ENCODE data around the gene LDLRAD3.

Gene LDLRAD3

GRCh38 chr11:36243641-36244040, 299.8 kb downstream of the LDLRAD3 start:
- Histone ChIP-seq H3K36me3 (ENCODE audit: control insufficient read depth, insufficient read depth, low read length) (no peaks in the 10 kb centered on the region), H3K4me1 (ENCODE audit: control insufficient read depth, insufficient read depth, low read length) (no peaks in the 10 kb centered on the region), H3K27me3 (ENCODE audit: control insufficient read depth, insufficient read depth, low read length) (no peaks in the 10 kb centered on the region), H3K27ac (ENCODE audit: low read depth, low read length) (no peak overlapping the region), H3K4me3 (ENCODE audit: low read depth, low read length) (no peak overlapping the region), H3K9ac (ENCODE audit: low read depth, low read length) (no peak overlapping the region), H3K9me3 (ENCODE audit: control insufficient read depth, insufficient read depth, low read length) (no peaks in the 10 kb centered on the region)

DNA sequence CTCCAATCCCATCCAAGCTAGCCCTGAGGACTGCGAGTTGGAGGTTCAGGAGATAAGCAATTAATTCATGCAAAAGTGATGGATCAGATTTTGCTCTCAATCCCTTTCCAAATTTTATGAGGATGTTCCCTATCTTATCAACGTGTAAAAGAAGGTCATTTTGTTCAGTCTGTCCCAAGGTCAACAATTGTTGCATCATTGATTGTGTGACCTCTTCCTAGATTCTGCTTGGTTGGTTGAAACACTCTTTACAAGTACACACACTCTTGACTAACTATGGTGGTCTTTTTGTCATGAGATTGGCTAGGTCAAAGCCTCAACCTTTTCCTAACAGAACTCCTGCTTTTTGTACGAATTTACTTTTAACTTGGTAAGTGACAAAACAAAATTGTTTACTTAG, 303.6 kb downstream of the LDLRAD3 start:
- H3K9me3 ChIP-seq (ENCODE audit: control insufficient read depth, insufficient read depth, low read length): no peaks in the 10 kb centered on the region

GRCh38 chr11:36248436-36248835, 304.6 kb downstream of the LDLRAD3 start:
- Histone ChIP-seq H3K4me3 (ENCODE audit: low read depth, low read length) (no peak overlapping the region), H3K36me3 (ENCODE audit: control insufficient read depth, insufficient read depth, low read length) (no peaks in the 10 kb centered on the region), H3K9me3 (ENCODE audit: control insufficient read depth, insufficient read depth, low read length) (no peaks in the 10 kb centered on the region), H3K9ac (ENCODE audit: low read depth, low read length) (no peak overlapping the region), H3K4me1 (ENCODE audit: control insufficient read depth, insufficient read depth, low read length) (no peaks in the 10 kb centered on the region), H3K27ac (ENCODE audit: low read depth, low read length) (no peak overlapping the region), H3K27me3 (ENCODE audit: control insufficient read depth, insufficient read depth, low read length) (no peaks in the 10 kb centered on the region)

More for the DNA sequence above, 303.6 kb downstream of the LDLRAD3 start:
- Histone ChIP-seq H3K4me1 (ENCODE audit: control insufficient read depth, insufficient read depth, low read length) (no peaks in the 10 kb centered on the region), H3K9ac (ENCODE audit: low read depth, low read length) (no peak overlapping the region), H3K27ac (ENCODE audit: low read depth, low read length) (no peak overlapping the region), H3K27me3 (ENCODE audit: control insufficient read depth, insufficient read depth, low read length) (no peaks in the 10 kb centered on the region), H3K4me3 (ENCODE audit: low read depth, low read length) (no peak overlapping the region), H3K36me3 (ENCODE audit: control insufficient read depth, insufficient read depth, low read length) (no peaks in the 10 kb centered on the region)

- H3K27me3 ChIP-seq (ENCODE audit: control insufficient read depth, insufficient read depth, low read length): no peaks in the 10 kb centered on the region
- H3K4me1 ChIP-seq (ENCODE audit: control insufficient read depth, insufficient read depth, low read length): no peaks in the 10 kb centered on the region
- H3K36me3 ChIP-seq (ENCODE audit: control insufficient read depth, insufficient read depth, low read length): no peaks in the 10 kb centered on the region
- H3K27ac ChIP-seq (ENCODE audit: low read depth, low read length): no peak overlapping the region
- no peaks in the 10 kb centered on the region for H3K9me3 ChIP-seq (ENCODE audit: control insufficient read depth, insufficient read depth, low read length)
- H3K4me3 ChIP-seq (ENCODE audit: low read depth, low read length): no peak overlapping the region
- H3K9ac ChIP-seq (ENCODE audit: low read depth, low read length): no peak overlapping the region
Measured at GRCh38 chr11:36249246-36249645, 305.4 kb downstream of the LDLRAD3 start.

DNA sequence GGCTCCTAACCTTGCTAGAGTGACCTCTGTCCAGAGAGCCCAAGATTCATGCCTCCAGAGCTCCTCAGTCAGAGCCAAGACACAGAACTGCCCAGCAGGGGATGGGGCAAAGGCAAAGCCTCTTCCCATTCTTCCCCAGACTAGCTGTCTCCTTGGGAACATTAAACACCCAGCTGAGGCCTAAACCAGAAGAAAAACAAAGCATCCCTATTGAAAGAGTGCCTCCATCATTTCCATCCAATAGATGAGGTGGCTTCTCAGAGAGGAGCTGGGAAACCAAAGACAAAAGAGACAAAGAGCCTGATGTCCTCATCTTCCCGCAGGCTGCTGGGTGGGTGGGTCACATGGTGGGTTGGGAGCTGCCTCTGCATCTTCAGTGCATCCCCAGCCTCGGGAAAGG, 308.0 kb downstream of the LDLRAD3 start:
- no peak overlapping the region for H3K27ac ChIP-seq (ENCODE audit: low read depth, low read length)
- H3K36me3 ChIP-seq (ENCODE audit: control insufficient read depth, insufficient read depth, low read length): no peaks in the 10 kb centered on the region
- no peak overlapping the region for H3K9ac ChIP-seq (ENCODE audit: low read depth, low read length)

GRCh38 chr11:36253238-36253637, 309.4 kb downstream of the LDLRAD3 start:
- Histone ChIP-seq H3K9me3 (ENCODE audit: control insufficient read depth, insufficient read depth, low read length) (no peaks in the 10 kb centered on the region), H3K4me1 (ENCODE audit: control insufficient read depth, insufficient read depth, low read length) (no peaks in the 10 kb centered on the region), H3K9ac (ENCODE audit: low read depth, low read length) (no peak overlapping the region), H3K27ac (ENCODE audit: low read depth, low read length) (no peak overlapping the region), H3K27me3 (ENCODE audit: control insufficient read depth, insufficient read depth, low read length) (no peaks in the 10 kb centered on the region), H3K4me3 (ENCODE audit: low read depth, low read length) (no peak overlapping the region), H3K36me3 (ENCODE audit: control insufficient read depth, insufficient read depth, low read length) (no peaks in the 10 kb centered on the region)

More for the DNA sequence above, 308.0 kb downstream of the LDLRAD3 start:
- Histone ChIP-seq H3K9me3 (ENCODE audit: control insufficient read depth, insufficient read depth, low read length) (no peaks in the 10 kb centered on the region), H3K4me3 (ENCODE audit: low read depth, low read length) (no peak overlapping the region), H3K27me3 (ENCODE audit: control insufficient read depth, insufficient read depth, low read length) (no peaks in the 10 kb centered on the region), H3K4me1 (ENCODE audit: control insufficient read depth, insufficient read depth, low read length) (no peaks in the 10 kb centered on the region)

- Histone ChIP-seq H3K9ac (ENCODE audit: low read depth, low read length) (no peak overlapping the region), H3K4me3 (ENCODE audit: low read depth, low read length) (no peak overlapping the region), H3K27me3 (ENCODE audit: control insufficient read depth, insufficient read depth, low read length) (peaks cover 3% of the 10 kb centered on the region; the same call in 1 of the 2 replicates), H3K9me3 (ENCODE audit: control insufficient read depth, insufficient read depth, low read length) (no peaks in the 10 kb centered on the region), H3K27ac (ENCODE audit: low read depth, low read length) (no peak overlapping the region), H3K36me3 (ENCODE audit: control insufficient read depth, insufficient read depth, low read length) (no peaks in the 10 kb centered on the region), H3K4me1 (ENCODE audit: control insufficient read depth, insufficient read depth, low read length) (no peaks in the 10 kb centered on the region)
Measured at GRCh38 chr11:36254713-36255112, 310.9 kb downstream of the LDLRAD3 start.

DNA sequence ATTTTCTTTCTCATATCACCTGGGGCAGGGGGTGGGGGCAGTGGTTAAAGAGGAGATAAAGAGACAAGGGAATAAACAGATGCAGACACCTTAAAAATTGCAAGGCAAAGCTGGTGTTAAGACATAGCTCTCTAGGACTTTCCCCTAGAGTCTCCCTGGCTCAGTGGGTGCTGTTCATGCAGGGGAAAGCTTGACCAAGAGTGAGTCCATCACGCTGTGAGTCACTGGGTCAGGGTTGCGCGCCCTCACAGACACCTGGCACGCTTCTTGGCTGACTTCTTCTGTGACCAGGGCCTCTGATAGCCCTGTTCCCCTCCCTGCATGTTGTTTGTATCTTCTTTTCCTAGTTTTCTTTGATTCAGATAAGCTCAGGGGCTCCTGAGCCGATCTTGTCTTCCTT, 313.5 kb downstream of the LDLRAD3 start:
- Histone ChIP-seq H3K9me3 (ENCODE audit: control insufficient read depth, insufficient read depth, low read length) (no peaks in the 10 kb centered on the region), H3K9ac (ENCODE audit: low read depth, low read length) (no peak overlapping the region), H3K4me1 (ENCODE audit: control insufficient read depth, insufficient read depth, low read length) (no peaks in the 10 kb centered on the region), H3K27ac (ENCODE audit: low read depth, low read length) (no peak overlapping the region), H3K4me3 (ENCODE audit: low read depth, low read length) (no peak overlapping the region), H3K36me3 (ENCODE audit: control insufficient read depth, insufficient read depth, low read length) (no peaks in the 10 kb centered on the region), H3K27me3 (ENCODE audit: control insufficient read depth, insufficient read depth, low read length) (peaks cover 3% of the 10 kb centered on the region; the same call in 1 of the 2 replicates)

GRCh38 chr11:36258730-36259360, 315.0 kb downstream of the LDLRAD3 start:
- Histone ChIP-seq H3K27me3 (ENCODE audit: control insufficient read depth, insufficient read depth, low read length) (peaks cover 3% of the 10 kb centered on the region; the same call in 1 of the 2 replicates), H3K4me1 (ENCODE audit: control insufficient read depth, insufficient read depth, low read length) (no peaks in the 10 kb centered on the region), H3K27ac (ENCODE audit: low read depth, low read length) (no peak overlapping the region), H3K4me3 (ENCODE audit: low read depth, low read length) (no peak overlapping the region), H3K36me3 (ENCODE audit: control insufficient read depth, insufficient read depth, low read length) (no peaks in the 10 kb centered on the region), H3K9ac (ENCODE audit: low read depth, low read length) (no peak overlapping the region), H3K9me3 (ENCODE audit: control insufficient read depth, insufficient read depth, low read length) (no peaks in the 10 kb centered on the region)

DNA sequence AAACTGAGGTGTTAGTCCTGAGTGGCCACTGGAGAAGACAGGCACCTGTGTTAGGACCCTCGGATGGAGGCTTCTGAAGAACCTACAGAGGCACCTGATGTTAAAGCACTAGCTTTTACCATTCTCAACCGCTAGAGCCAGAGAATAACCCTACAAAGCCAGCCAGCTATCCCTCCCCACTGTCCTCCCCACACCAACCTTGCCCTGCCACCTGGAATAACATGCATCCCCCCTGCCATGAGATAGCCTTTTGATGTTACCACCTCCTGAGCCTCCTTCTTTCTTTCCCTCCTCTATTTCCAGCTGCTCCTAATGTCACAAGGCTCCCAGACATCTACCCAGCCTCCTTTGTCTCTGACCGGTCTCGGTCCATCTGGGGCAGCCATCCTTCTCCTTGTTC, 317.2 kb downstream of the LDLRAD3 start:
- Histone ChIP-seq H3K4me1 (ENCODE audit: control insufficient read depth, insufficient read depth, low read length) (no peaks in the 10 kb centered on the region), H3K9ac (ENCODE audit: low read depth, low read length) (no peak overlapping the region), H3K27ac (ENCODE audit: low read depth, low read length) (no peak overlapping the region), H3K27me3 (ENCODE audit: control insufficient read depth, insufficient read depth, low read length) (peaks cover 3% of the 10 kb centered on the region; the same call in 1 of the 2 replicates), H3K36me3 (ENCODE audit: control insufficient read depth, insufficient read depth, low read length) (no peaks in the 10 kb centered on the region), H3K4me3 (ENCODE audit: low read depth, low read length) (no peak overlapping the region), H3K9me3 (ENCODE audit: control insufficient read depth, insufficient read depth, low read length) (no peaks in the 10 kb centered on the region)

DNA sequence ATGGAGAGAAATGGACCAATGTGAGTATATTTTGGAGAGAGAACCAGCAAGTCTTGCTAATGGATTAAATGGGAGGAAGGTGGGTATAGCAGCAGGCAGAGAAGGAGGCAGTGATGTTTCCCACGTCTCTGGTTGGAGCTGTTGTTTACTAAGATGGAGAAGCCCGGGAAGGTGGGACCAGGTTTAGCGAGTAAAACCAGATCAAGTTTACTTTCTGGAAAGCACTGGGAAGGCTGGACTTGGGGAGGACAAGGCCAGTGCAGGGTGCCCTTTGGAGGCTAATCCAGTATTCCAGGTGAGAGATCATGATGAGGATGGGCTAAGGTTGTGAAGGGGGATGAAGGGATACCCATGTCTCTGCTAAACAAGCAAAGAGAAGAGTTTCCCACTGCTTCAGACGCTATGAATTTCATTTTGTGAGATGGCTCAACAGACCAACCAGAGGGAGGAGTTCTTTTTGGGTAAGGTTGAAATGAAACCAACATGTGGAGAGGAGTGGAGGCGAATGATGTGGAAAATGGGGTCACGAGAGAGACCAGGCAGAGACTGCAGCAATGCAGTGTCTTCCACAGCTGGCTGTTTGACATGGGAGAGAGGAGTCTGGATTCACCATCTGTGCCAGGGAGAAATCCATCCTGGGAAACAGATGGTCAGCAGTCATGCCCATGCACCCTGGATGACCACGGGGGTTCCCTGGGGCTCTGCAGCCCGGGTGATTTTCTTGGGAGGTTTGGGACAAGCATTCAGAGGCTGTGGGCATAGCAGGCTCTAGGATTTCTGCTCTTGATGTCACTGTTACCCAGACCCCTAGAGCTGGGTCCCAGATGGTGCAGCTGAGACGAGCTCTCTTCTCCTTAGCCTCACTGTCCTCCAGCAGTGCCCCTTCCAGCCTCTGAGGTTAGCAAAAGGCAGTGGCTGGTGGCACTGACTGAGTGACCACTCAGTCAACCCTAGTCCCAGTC, 320.4 kb downstream of the LDLRAD3 start:
- no peak overlapping the region for H3K4me3 ChIP-seq (ENCODE audit: low read depth, low read length)
- H3K4me1 ChIP-seq (ENCODE audit: control insufficient read depth, insufficient read depth, low read length): no peaks in the 10 kb centered on the region
- H3K9me3 ChIP-seq (ENCODE audit: control insufficient read depth, insufficient read depth, low read length): no peaks in the 10 kb centered on the region
- no peak overlapping the region for H3K27ac ChIP-seq (ENCODE audit: low read depth, low read length)
- no peaks in the 10 kb centered on the region for H3K36me3 ChIP-seq (ENCODE audit: control insufficient read depth, insufficient read depth, low read length)
- no peak overlapping the region for H3K9ac ChIP-seq (ENCODE audit: low read depth, low read length)
- H3K27me3 ChIP-seq (ENCODE audit: control insufficient read depth, insufficient read depth, low read length): no peaks in the 10 kb centered on the region
